Measurements from ENCODE around the gene UNKL.

Gene UNKL

GRCh38 chr16:1350691-1351090, 63.8 kb downstream of the UNKL start:
- no peak for DNase-seq (ENCODE audit: low read depth)
- TF ChIP-seq CTCF (IDR thresholded peaks at IDR 0.05; ENCODE audit: low read length, missing control alignments), result no peak
- H3K4me3 ChIP-seq (replicated peaks; ENCODE audit: low read depth, low read length), result peak overlapping the region; percentile 89

GRCh38 chr16:1349951-1350350, 64.6 kb downstream of the UNKL start:
- no peak for DNase-seq (ENCODE audit: low read depth)
- H3K4me3 ChIP-seq (replicated peaks; ENCODE audit: low read depth, low read length), result peak overlapping the region; percentile 5
- TF ChIP-seq CTCF (IDR thresholded peaks at IDR 0.05; ENCODE audit: low read length, missing control alignments), result no peak

- DNase-seq (ENCODE audit: low read depth), result no peak
- TF ChIP-seq CTCF (IDR thresholded peaks at IDR 0.05; ENCODE audit: low read length, missing control alignments), result no peak
- no peak overlapping the region for H3K4me3 ChIP-seq (replicated peaks; ENCODE audit: low read depth, low read length)
Observed at GRCh38 chr16:1349351-1349750, 65.2 kb downstream of the UNKL start.

GRCh38 chr16:1348926-1349325, 65.6 kb downstream of the UNKL start:
- no peak for DNase-seq (ENCODE audit: low read depth)
- no peak overlapping the region for H3K4me3 ChIP-seq (replicated peaks; ENCODE audit: low read depth, low read length)
- TF ChIP-seq CTCF (IDR thresholded peaks at IDR 0.05; ENCODE audit: low read length, missing control alignments), result no peak

GRCh38 chr16:1348441-1348840, 66.1 kb downstream of the UNKL start:
- no peak for DNase-seq (ENCODE audit: low read depth)
- no peak for TF ChIP-seq CTCF (IDR thresholded peaks at IDR 0.05; ENCODE audit: low read length, missing control alignments)
- H3K4me3 ChIP-seq (replicated peaks; ENCODE audit: low read depth, low read length), result no peak overlapping the region

GRCh38 chr16:1347962-1348361, 66.5 kb downstream of the UNKL start:
- TF ChIP-seq CTCF (IDR thresholded peaks at IDR 0.05; ENCODE audit: low read length, missing control alignments), result no peak
- DNase-seq (ENCODE audit: low read depth), result no peak
- no peak overlapping the region for H3K4me3 ChIP-seq (replicated peaks; ENCODE audit: low read depth, low read length)

GRCh38 chr16:1347286-1347855, 67.1 kb downstream of the UNKL start:
- no peak for TF ChIP-seq CTCF (IDR thresholded peaks at IDR 0.05; ENCODE audit: low read length, missing control alignments)
- no peak for DNase-seq (ENCODE audit: low read depth)
- H3K4me3 ChIP-seq (replicated peaks; ENCODE audit: low read depth, low read length), result no peak overlapping the region
